HG02938 (cell line): ENCODE results near the gene SP2.

Experiments used
- ATAC-seq: cut with Tn5 transposase; IDR thresholded peaks from one replicate; pipeline ENCODE4 v1.9.1; 2021; ENCODE audit warnings: mild to moderate bottlenecking, moderate library complexity; ENCODE audit not compliant: unreplicated experiment

SP2 gene

DNA sequence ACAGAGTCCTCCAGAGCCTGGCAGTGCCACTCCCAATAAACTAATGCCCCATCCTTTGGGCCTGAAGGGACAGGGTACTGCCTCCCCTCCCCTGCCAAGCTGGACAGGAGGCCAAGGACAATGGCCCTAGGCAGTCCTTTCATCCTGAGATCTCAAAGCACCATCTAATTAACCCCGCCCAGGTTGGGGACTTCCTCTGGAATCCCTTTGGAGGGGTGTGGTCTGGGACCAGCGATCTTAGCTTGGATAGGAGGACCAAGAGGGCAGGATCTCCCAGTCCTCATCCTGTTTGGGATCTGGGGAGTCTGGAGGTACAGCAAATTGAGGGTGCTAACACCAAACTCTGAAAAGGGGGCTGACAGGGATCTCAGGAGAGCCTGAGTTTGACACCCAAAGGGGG lies 26.9 kb upstream of the SP2 start:
- ATAC-seq = no peak

DNA sequence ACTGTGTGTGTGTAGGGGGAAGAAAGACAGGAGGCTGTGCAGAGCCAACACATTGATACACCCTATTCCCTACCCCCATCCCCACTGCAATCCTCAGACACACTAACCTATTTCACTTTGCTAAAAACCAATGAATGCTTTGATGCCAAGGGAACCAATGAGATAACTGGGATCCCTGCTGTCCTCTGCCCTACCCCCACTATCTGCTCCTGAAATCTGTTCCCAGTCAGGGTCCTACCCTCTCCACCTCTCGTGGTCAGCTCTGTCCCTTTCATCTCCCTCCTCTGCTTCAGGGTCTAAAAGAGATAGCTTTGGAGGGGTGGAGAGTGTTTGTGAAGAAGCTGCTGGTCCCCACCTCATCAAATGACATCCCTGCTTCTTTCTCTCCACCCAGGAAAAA lies 26.0 kb upstream of the SP2 start:
- no peak for ATAC-seq

DNA sequence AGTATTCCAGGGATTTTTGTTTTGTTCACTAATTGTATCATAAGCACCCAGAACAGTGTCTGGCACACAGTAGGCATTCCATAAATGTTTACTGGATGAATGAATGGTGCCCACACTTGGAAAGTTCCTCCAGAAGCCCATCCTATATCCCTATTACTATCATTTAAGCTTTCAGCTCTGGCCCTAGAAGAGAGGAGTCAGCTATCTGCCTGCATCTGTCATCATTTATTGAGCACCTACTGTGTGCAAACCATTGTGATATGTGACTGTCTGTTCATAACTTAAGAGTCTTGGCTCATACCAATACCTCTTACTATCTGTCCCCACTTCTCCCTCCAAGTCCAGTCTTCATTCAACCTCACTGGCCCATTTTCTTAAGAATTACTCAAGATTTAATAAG lies 25.0 kb upstream of the SP2 start:
- no peak for ATAC-seq

DNA sequence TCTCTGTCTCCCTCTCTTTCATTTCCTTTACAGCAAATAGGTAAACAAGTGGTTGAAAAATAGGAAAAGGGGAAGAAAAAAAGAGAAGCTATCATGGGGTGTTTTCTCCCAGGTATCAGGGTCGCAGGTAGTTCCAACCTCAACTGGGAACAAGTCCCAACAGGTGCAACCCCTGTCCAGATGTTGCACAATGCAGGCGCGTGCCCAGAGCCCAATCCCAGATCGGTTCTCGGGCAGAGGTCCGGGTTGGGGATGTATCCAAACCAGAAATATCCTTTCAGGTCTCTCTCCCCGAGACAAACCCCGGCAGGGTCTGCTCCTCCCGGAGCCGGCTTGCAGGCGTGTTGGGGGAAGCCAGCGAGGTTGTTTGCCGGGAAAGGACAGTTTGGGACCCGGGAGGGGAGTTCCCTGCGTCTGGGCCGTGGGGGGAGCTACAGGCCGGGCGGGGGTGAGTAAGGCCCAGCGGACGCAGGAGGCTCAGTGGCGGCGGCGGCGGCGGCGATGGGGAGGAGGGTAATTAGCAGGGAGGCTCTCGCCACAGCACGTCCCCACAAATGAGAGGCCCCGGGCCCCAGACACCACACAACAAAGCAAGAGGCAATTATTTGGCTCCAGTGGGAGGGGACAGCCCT lies 23.9 kb upstream of the SP2 start:
- no peak for ATAC-seq

DNA sequence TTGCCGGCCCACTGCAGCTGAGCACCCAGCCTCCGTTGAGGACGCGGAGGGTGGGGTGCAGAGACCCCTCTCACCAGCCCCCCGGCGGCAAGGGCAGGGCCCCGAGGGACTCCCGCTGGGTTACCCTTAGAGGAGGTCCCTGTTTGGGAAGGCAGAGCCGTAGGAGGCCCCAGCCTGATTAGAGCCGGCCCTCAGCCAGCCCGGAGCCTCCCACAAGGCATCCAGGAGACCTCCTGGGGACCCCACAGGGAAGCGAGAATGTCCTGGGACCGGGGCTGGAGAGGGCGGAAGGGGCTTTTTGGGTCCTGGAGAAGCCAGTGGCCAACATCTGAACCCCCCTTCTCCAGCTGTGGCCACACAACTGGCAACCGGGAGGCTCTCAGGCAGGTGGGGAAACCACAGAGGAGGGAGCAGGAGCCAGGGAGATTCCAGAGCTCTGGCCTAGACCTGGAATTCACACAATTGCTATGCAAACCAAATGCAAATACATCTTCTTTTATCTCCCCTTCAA lies 23.3 kb upstream of the SP2 start:
- ATAC-seq = no peak

DNA sequence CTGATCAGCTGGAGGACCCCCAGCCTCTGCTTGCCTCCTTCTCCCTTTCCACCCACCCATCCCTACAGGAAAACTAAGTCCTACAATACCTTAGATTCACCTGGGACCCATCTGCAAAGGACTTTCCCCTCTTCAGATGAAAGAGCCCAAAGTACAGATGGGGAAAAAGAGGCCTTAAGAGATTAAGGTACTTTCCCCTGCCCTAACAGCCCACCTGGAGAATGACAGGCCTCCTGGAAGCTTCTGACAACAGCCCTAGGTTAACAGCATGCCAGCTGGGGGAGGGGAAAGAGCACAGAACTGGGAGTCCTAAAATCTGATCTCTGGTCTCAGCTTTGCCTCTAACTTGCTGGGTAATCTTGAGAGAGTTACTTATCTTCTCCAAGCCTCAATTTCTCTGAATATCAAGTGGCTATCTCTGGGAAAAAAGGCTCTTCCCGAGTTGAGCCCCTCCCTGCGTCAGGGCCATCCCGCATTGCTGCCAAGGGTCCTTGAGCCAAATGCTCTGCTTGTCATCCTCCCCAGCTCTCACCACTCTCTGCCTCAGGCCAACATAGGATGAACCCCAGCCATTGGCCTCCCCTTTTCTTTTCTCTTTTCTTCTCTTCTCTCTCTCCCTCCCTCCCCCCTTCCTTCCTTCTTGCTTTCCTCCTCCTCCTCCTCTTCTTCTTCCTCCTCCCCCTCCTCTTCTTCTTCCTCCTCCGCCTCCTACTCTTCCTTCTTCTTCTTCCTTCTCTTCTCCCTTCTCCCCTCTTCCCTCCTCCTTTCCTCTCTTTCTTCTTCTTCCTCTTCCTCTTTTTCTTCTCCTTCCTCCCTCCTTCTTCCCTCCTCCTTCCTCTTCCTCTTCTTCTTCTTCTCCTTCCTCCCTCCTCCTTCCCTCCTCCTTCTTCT lies 22.6 kb upstream of the SP2 start:
- no peak for ATAC-seq

DNA sequence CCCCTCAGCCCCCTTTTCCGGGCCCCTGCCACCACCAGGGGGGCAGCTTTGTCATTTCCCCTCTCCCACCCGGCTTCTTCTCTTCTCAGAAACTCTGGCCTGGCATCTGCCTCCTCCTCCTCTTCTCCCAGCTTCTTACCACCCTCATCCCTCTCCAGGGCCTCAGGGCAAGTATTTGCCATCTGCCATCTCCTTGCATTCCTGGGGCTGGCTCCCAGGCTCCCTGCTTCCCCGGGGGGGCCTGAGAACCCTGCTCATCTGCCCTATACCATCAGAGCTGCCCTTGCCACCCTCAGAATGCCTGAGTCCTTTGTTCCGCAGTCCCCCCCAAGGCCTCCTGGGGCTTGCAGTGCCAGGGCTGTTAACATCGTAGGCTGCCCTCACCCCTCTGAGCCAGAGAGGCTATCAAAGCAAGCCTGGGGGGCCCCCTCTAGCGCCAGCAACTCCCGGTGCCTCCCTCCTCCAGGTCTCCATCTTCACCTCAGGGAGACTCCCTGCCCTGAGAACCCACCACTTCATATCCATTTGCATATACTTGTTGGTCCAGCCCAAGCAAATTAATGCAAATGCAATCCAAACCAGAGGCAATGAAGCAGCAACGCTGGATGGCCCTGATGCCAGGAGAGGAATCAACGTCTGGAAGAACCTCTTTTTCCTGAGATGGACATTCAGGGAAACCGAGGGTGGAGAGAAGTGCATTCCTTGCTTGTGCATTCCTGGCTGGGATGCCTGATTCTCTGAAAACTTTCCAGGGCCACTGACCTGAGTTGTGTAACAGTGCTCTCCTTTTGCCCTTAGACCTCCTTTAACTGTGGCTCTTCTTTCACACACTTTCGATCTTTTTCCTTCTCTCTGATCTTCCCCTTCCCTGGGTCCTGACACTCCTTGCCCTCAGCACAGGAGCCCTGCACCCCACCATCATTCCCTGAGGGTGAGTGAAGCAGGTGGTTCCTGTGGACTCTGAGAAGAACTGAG lies 20.7 kb upstream of the SP2 start:
- no peak for ATAC-seq

DNA sequence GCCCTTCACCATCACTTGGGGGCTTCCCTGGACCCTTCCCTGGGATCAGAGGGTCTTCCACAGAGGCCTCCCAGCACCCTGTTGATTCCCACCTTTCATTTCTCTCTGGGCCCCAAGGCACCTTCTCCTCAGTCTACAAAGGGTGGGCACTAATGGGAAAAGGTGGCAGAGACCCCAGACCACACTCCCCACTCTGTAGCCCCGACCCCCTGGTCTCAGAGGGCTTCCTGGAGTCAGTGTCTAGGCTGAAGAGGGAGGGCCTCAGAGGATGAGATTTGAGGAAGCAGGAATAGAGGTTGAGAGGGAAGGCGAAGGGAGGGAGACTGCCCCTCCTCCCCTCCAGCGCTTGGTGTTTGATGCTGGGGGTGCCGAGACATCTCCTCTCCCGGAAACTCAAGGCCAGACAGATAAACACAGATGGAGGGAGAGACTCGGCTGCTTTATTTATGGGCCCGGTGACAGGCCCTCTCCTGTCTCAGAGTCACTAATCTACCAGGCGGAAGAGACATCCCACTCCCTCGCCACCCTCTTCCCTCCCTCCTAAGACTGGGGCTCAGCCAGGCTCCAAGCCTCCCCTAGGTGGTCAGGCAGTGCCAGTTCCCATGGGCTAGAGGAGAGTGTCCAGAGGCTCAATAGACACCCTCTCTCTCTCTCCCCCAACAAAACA lies 18.5 kb upstream of the SP2 start:
- no peak for ATAC-seq

DNA sequence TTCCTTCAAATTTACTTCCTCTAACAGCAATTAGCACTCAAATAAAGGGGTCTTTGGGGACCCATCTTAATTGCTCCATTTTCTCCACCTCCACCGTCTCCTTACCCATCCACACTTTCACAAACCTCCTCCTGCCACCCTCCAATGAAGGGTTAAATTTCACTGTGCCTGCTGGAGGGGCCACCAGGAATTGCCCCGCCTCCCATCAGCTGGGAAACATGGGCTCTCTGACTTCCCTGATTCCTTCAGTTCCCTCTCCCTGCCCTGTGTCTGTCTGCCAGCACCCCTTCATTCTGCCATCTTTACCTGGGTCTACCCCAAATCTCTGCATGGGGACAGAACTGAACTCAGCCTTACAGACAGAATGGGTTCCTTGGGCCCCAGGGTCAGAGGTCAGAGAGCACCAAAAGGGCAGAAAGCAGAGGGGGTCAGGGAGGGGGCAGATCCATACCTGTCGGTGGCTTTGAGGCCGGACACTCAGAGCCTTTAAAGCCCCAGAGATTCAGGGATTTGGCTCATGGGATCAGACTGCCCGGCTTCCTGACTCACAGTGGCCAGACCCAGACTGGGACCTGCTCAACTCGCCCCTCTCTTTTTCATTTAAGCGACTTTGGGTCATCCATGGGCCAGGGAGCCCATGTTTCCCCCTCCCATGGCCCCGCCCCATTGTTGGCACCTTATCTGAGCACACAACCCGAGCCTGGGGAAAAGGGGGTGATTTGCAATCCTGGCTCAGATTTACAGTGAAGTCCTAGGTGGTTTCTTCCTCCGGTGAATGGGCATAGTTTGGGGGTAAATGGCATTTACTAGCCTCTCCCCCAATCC lies 17.6 kb upstream of the SP2 start:
- no peak for ATAC-seq

DNA sequence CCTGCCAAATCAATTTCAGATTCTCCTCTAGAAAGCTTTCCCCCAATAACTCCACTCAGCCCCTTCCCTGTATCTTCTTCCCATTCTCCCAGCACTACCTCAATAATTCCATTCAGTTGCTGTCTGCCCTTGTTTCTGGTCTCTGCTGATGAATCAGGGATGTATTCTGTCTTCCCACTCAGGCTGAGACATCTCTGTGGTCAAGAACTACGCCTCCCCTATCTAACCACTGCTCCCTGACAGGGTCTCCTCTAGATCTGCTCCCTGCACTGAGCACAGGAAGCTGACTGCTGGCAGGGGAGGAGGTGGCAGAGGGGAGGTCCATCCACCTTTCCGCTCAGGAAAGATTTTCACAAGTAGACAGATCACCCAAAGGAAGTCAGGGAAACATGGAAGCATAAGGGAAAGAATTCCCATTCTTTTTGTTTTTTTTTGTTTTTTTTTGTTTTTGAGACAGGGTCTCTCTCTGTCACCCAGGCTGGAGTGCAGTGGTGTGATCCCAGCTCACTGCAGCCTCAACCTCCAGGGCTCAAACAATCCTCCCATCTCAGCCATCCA lies 16.9 kb upstream of the SP2 start:
- ATAC-seq = no peak

DNA sequence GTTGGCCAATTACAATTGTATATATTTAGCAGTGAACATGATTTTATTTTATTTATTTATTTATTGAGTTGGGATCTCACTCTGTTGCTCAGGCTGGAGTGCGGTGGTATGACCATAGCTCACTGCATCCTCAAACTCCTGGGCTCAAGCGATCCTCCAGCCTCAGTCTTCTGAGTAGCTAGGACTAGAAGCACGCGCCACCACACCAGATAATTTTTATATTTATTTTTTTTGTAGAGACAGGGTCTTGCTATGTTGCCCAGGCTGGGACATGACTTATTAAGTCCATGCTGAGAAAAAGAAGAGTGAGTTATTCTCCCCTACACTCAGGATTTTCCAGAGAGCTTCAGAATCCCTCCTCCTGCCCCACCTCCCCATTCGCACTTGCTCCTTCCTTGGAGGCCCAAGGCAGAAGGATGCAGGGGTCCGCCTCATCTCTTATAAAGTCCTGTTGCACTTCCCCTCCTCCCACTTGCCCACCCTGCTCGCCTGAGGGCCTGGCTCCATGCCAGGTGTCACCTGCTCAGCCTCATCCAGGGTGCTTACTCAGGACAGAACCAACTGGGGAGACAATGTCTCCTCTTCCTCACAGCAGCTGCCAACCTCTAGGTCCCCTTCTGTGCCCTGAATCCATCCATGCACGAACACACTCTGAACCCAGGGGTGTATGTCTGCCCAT lies 16.1 kb upstream of the SP2 start:
- ATAC-seq = no peak

DNA sequence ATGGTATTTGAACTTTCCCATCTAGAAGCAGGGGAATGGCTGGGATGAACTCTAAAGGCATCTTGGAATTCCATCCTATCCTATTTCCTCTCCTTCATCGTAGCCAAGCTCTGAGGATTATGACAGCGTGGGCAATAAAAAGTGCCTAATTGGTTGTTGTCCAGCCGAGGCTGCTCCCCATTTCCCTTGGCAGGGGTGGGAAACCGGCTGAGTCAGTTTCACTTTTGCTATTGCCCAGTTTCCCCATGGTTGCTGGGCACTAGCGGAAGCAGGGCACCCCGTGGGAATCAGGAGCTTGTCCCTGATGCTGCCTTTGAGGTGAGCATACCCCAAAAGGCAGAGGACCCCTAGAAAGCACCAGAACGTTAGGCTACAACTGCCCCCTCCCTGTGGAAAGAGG lies 13.8 kb upstream of the SP2 start:
- ATAC-seq = no peak

DNA sequence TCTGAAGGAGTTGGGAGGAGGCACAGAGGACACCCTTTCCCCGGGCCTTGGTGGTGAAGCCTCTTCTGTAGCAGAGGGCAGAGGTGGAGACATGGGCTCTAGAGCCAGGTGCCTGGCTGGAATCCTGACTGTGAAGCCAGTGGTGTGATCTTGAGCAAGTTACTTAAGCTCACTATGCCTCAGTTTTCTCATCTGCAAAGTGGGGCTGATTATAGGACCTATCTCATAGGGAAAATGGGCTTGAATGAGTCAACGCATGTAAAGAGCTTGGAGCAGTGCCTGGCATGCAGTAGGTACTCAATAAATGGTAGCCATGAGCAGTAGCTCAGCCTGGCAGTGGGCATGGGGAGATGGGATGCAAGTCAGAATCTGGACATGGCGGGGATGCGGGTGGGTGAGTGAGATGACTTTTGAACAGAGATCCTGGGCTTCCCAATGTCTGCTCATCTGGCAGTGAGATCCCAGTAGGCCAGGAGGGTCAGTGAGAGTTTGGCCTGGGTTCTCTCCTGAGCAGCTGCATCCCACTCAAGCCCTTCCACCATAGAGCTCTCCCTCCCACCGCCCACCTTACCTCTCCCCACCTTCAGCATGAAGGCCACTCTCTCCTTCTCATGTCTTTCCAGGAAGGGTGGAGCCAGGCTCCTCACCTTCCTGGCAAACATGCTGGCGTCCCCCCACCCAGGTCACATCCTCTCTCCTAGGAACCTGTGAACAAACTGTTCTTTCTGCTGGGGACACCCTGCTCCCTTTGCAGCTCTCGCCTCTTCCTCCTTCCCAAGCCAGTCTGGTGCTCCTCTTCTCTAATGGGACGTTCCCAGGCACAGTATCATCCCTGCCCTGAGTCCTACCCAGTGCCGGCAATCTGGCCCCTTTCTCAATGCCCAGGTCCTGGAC lies 13.1 kb upstream of the SP2 start:
- ATAC-seq = no peak

DNA sequence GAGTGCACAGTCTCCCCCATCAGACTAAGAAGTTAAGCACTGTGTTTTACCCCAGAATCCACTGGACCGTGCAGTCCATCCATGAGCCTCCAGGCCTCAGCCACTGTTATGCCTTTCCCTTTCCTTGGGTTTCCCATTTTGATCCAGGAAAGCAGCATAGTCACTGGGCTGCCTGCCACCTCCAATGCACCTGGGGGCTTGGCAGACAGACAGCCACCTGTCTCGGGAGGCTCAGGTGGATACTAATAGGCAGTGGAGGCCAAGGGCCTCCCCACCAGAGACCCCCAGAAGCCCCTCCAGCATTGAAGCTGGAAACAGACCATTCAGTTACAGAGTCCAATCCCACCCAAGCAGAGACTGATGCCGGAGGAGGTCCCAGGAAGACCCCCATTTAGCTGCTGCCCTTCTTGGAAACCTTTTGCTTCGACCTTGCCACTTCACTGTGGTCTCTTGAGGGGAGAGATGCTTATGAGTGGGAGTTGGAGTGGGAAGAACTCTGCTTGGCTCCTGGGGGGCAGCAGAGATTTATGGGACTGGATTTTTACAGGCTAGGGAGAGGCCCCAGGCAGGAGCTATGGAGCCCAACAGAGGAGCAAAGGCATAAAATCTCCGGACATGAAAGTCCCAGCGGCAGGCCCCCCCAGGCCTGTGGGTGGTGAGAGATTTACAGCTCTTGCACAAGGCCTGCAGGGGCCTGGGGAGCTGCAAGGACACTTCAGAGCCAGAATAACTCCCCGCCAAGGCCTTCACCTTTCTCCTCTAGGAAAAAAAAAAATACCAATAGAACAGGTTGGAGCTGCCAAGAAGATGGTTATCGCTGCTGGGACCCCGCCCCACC lies 12.2 kb upstream of the SP2 start:
- ATAC-seq = no peak

DNA sequence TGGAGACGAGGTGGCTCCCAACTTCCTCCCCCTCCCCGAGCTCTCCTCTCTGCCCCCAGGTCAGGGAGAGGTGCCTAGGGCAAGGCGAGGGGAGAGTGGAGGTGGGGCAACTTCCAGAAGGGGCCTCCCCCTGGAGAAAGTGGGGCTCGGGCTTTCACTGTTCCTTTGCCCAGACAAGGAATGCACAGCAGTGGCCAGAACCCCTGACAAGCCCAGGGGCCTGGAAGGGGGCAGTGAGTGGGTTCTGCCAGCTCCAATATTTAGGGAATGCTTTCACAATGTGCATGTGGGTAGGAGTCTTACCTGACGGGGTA lies 11.7 kb upstream of the SP2 start:
- ATAC-seq = no peak

DNA sequence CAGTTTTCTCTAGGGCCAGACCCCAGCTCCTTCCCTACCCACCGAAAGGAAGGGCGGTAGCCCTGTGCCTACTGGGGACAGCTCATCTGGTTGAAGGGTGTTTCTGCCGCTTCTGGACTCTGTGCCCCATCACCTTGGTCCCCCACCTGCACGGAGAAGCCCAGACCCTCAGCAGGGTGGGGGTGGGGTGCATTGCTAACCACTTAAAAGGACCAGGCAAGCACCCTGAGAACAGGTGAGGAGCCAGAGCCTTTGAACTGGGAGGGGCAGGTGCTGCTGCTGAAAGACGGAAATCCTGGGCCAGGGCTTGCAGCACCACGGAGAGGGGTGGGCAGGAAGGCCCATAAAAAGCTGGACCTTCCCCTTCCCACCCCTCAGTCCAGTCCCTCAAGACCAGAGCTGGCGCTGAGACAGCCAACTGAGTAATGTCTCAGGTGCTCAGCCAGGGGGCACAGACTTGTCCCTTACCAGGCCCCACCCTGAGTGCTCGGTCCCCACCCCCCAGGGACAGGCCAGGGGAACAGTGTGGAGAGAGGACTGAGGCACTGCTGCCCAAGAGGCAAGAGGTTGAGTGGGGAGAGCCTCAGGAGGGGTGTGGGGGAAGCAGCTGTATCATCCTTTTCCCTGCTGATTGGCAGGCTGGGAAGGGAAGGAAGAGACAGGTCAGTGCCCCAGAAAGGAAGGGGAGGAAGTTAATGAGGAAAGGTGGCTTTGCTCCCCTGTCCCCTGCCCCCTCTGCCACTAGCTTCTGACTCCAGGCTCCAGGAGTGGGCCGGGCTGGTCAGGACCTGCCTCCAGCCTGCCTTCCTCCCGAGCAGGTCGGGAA lies 10.9 kb upstream of the SP2 start:
- ATAC-seq = no peak
